Measurements from ENCODE around the gene ARHGAP40. TPM values are rescaled to one million over a fixed set of nuclear protein-coding genes. Genes with fewer than 3 reads are reported as not detected.
A peak's percentile ranks its signal among the peaks of the same experiment; 100 is the strongest.

The ARHGAP40 gene
- total and polyA plus RNA-seq, 9 of the 15 experiments (the other 6 are each of a cell fraction or from before 2014, with no cell fraction given) = not detected

DNA sequence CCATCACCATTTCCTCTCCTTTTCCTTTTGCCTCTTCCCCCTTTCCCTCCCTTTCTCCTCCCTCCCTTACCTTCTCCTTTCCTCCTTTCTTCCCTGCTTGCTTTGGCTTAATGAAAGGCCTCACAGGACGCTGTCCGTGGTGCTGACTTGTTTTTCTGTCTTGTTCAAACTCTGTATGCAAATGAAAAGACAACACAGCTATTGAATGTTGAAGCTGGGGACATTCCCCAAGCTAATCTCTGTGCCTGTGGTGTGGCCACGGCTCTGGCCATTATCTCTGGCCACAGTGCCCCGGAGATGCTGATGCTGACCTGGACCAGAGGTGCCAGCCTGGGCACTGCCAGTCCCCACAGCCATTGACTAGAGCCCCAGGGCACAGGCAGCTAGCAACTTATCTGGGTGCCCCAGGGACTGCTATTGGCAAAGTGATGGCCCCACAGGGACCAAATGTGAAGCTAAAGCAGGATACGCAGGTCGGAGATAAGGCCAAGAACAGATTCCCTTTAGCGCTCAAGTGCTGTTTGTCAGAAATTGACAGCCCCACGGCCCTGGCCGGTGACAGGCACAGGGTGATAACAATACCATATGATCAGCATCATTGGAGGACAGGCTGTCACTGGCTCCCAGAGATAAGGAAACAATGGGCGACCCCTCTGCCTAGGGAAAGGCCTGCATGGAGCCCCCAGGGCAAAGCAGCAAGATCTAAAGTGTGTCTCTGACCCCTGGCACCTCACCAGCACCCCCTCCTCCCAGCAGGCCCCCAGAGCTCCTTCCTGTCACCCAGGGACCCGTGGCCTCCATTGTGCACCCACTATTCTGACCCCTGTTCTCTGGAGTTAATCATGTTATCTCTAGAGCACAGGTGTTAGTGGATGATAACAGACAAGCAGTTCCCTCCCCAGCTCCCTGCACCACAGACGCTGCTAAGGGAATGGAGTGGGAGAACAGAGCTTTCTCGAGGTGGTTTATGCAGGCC is 91.1 kb downstream of the ARHGAP40 start (continued):
- TF ChIP-seq, protein P1, sequence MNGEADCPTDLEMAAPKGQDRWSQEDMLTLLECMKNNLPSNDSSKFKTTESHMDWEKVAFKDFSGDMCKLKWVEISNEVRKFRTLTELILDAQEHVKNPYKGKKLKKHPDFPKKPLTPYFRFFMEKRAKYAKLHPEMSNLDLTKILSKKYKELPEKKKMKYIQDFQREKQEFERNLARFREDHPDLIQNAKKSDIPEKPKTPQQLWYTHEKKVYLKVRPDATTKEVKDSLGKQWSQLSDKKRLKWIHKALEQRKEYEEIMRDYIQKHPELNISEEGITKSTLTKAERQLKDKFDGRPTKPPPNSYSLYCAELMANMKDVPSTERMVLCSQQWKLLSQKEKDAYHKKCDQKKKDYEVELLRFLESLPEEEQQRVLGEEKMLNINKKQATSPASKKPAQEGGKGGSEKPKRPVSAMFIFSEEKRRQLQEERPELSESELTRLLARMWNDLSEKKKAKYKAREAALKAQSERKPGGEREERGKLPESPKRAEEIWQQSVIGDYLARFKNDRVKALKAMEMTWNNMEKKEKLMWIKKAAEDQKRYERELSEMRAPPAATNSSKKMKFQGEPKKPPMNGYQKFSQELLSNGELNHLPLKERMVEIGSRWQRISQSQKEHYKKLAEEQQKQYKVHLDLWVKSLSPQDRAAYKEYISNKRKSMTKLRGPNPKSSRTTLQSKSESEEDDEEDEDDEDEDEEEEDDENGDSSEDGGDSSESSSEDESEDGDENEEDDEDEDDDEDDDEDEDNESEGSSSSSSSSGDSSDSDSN (IDR thresholded peaks at IDR 0.05; ENCODE audit: borderline replicate concordance in 1 of 2, low read depth in 2 of 2, low read length in 2 of 2) = no peak
- TF ChIP-seq, protein P2, sequence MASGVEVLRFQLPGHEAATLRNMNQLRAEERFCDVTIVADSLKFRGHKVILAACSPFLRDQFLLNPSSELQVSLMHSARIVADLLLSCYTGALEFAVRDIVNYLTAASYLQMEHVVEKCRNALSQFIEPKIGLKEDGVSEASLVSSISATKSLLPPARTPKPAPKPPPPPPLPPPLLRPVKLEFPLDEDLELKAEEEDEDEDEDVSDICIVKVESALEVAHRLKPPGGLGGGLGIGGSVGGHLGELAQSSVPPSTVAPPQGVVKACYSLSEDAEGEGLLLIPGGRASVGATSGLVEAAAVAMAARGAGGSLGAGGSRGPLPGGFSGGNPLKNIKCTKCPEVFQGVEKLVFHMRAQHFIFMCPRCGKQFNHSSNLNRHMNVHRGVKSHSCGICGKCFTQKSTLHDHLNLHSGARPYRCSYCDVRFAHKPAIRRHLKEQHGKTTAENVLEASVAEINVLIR (CRISPR knock-in tag; IDR thresholded peaks at IDR 0.05) = no peak
- no peak for TF ChIP-seq ILK (tag; IDR thresholded peaks at IDR 0.05; ENCODE audit: borderline replicate concordance, low read depth)
- TF ChIP-seq L3MBTL2 (IDR thresholded peaks at IDR 0.05) = no peak
- TF ChIP-seq, protein P3, sequence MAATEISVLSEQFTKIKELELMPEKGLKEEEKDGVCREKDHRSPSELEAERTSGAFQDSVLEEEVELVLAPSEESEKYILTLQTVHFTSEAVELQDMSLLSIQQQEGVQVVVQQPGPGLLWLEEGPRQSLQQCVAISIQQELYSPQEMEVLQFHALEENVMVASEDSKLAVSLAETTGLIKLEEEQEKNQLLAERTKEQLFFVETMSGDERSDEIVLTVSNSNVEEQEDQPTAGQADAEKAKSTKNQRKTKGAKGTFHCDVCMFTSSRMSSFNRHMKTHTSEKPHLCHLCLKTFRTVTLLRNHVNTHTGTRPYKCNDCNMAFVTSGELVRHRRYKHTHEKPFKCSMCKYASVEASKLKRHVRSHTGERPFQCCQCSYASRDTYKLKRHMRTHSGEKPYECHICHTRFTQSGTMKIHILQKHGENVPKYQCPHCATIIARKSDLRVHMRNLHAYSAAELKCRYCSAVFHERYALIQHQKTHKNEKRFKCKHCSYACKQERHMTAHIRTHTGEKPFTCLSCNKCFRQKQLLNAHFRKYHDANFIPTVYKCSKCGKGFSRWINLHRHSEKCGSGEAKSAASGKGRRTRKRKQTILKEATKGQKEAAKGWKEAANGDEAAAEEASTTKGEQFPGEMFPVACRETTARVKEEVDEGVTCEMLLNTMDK (IDR thresholded peaks at IDR 0.05; ENCODE audit: borderline replicate concordance, insufficient read depth, low read depth, low read length, poor library complexity, severe bottlenecking) = no peak
- no peak for TF ChIP-seq TEAD2 (tag; IDR thresholded peaks at IDR 0.05)
- TF ChIP-seq, protein P4, sequence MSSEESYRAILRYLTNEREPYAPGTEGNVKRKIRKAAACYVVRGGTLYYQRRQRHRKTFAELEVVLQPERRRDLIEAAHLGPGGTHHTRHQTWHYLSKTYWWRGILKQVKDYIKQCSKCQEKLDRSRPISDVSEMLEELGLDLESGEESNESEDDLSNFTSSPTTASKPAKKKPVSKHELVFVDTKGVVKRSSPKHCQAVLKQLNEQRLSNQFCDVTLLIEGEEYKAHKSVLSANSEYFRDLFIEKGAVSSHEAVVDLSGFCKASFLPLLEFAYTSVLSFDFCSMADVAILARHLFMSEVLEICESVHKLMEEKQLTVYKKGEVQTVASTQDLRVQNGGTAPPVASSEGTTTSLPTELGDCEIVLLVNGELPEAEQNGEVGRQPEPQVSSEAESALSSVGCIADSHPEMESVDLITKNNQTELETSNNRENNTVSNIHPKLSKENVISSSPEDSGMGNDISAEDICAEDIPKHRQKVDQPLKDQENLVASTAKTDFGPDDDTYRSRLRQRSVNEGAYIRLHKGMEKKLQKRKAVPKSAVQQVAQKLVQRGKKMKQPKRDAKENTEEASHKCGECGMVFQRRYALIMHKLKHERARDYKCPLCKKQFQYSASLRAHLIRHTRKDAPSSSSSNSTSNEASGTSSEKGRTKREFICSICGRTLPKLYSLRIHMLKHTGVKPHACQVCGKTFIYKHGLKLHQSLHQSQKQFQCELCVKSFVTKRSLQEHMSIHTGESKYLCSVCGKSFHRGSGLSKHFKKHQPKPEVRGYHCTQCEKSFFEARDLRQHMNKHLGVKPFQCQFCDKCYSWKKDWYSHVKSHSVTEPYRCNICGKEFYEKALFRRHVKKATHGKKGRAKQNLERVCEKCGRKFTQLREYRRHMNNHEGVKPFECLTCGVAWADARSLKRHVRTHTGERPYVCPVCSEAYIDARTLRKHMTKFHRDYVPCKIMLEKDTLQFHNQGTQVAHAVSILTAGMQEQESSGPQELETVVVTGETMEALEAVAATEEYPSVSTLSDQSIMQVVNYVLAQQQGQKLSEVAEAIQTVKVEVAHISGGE (CRISPR knock-in tag; IDR thresholded peaks at IDR 0.05) = peak in 1 of 3 experiments; percentile 72; a peak in 1 of 6 replicates
- TF ChIP-seq ZNF785 (CRISPR knock-in tag; IDR thresholded peaks at IDR 0.05) = no peak
- TF ChIP-seq CHD2 (IDR thresholded peaks at IDR 0.05; ENCODE audit: low read depth, low read length) = no peak
- no peak for TF ChIP-seq ZNF121 (CRISPR knock-in tag; conservative IDR thresholded peaks at IDR 0.05)
- TF ChIP-seq, protein P5, sequence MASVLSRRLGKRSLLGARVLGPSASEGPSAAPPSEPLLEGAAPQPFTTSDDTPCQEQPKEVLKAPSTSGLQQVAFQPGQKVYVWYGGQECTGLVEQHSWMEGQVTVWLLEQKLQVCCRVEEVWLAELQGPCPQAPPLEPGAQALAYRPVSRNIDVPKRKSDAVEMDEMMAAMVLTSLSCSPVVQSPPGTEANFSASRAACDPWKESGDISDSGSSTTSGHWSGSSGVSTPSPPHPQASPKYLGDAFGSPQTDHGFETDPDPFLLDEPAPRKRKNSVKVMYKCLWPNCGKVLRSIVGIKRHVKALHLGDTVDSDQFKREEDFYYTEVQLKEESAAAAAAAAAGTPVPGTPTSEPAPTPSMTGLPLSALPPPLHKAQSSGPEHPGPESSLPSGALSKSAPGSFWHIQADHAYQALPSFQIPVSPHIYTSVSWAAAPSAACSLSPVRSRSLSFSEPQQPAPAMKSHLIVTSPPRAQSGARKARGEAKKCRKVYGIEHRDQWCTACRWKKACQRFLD (CRISPR knock-in tag; IDR thresholded peaks at IDR 0.05) = peak; percentile 84
- TF ChIP-seq SRSF1 (IDR thresholded peaks at IDR 0.05; ENCODE audit: low read depth, low read length) = no peak
- peak in 1 of 2 experiments; percentile 58; a peak in 3 of 4 replicates for TF ChIP-seq TRIM24 (IDR thresholded peaks at IDR 0.05)
- 0 out of 2 replicates have a peak, but pooled peaks have one; percentile 34 for TF ChIP-seq SMARCC2 (IDR thresholded peaks at IDR 0.05; ENCODE audit: low read depth)

All from K562 (cell line).